ENCODE results near the gene BORCS6. TPM values are rescaled to one million over a fixed set of nuclear protein-coding genes. Genes with fewer than 3 reads are reported as not detected.

The BORCS6 gene
- total and polyA plus RNA-seq, 2 of the 13 experiments (the other 11 are each of a cell fraction or from before 2014, with no cell fraction given): 2.0 to 5.1 TPM

- no peak; the same call in 1 of the 2 replicates for TF ChIP-seq ZNF597 (CRISPR knock-in tag; IDR thresholded peaks at IDR 0.05)
- 0 out of 2 replicates have a peak, but pooled peaks have one; percentile 8 for TF ChIP-seq ZSCAN5A (CRISPR knock-in tag; IDR thresholded peaks at IDR 0.05; ENCODE audit: borderline replicate concordance)
- TF ChIP-seq ZNF644 (CRISPR knock-in tag; IDR thresholded peaks at IDR 0.05; ENCODE audit: low read depth): 0 out of 2 replicates have a peak, but pooled peaks have one; percentile 21
- peak; percentile 21; the same call in 1 of the 2 replicates for TF ChIP-seq RFX3 (CRISPR knock-in tag; IDR thresholded peaks at IDR 0.05)
- TF ChIP-seq TARDBP (CRISPR knock-in tag; IDR thresholded peaks at IDR 0.05): peak; percentile 60; the same call in 1 of the 2 replicates
- peak; percentile 47; the same call in 1 of the 2 replicates for TF ChIP-seq KLF15 (CRISPR knock-in tag; IDR thresholded peaks at IDR 0.05; ENCODE audit: borderline replicate concordance)
- peak; percentile 81 for TF ChIP-seq ZNF687 (CRISPR knock-in tag; IDR thresholded peaks at IDR 0.05)
- TF ChIP-seq SKI (IDR thresholded peaks at IDR 0.05; ENCODE audit: partially characterized antibody): peak; percentile 66
- TF ChIP-seq ZNF296 (CRISPR knock-in tag; conservative IDR thresholded peaks at IDR 0.05): 0 out of 2 replicates have a peak, but pooled peaks have one; percentile 40
- TF ChIP-seq POGZ (CRISPR knock-in tag; IDR thresholded peaks at IDR 0.05): no peak; the same call in none of the 2 replicates
- 0 out of 2 replicates have a peak, but pooled peaks have one; percentile 10 for TF ChIP-seq ZNF451 (CRISPR knock-in tag; IDR thresholded peaks at IDR 0.05)
- peak; percentile 66 for TF ChIP-seq SOX13 (IDR thresholded peaks at IDR 0.05)
- TF ChIP-seq SOX13 (CRISPR knock-in tag; conservative IDR thresholded peaks at IDR 0.05 in 1 of 2, IDR thresholded peaks at IDR 0.05 in 1 of 2): peak in 1 of 2 experiments; percentile 78; a peak in 2 of 4 replicates
- TF ChIP-seq CEBPG (CRISPR knock-in tag; IDR thresholded peaks at IDR 0.05): peak; percentile 79
- TF ChIP-seq ZNF180 (CRISPR knock-in tag; IDR thresholded peaks at IDR 0.05; ENCODE audit: borderline replicate concordance, low read depth): no peak; the same call in 1 of the 2 replicates
- peak; percentile 56 for TF ChIP-seq SIX1 (CRISPR knock-in tag; IDR thresholded peaks at IDR 0.05; ENCODE audit: borderline replicate concordance)
- TF ChIP-seq TBX2 (CRISPR knock-in tag; IDR thresholded peaks at IDR 0.05; ENCODE audit: borderline replicate concordance): peak; percentile 10; the same call in 1 of the 2 replicates
Observed at GRCh38 chr17:8220783-8221662, 31.0 kb upstream of the BORCS6 start (continued).

All from HepG2 (cell line).